Midbrain (tissue), 1 donor: ENCODE data around the gene CTSL.

ENCODE experiments used
- DNase-seq: peaks from one replicate; lab custom pipeline; 2025; lab: John Stamatoyannopoulos, UW

CTSL gene

DNA sequence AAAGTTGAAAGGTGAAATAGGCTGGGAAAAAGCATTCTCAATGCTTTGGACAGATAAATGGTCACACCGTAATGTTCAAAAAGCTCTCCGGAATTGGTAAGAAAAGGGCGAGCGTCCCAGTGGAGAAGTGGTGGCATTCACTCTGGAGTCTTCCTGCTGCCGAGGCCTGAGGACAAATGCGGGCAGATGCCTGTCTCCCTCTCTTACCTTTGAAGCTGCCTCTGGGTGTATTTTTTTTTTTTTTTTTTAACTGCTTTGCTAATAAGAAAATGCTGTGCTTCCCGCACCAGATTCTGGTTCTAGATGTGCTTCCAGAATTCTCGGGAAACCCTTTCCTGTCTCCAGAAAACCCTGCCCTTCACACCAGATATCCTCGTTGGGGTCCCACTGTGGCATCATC is 24.4 kb upstream of the CTSL start:
- DNase-seq = no peak

DNA sequence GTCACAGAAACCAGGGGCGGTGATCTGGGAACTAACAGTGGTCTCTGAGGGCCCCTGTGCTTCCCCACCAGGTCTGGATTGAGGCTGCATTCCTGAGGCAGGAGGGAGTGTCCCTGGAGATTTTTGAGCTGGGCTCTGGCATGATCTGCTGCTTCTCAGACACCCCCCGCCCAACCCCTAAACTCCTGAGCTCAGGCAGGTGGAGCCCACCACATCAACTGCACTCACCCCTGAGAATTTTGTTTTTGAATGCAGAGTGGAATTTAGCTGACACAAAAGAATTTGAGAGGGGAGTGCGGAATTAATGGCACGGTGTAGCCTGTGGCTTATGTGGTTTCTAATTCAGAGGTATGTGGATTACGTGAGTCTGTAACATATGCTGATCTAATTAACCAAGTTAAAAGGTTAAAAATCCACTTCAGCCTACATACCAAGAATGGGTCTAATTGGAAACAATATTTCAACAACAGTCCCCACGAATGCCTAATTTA is 23.9 kb upstream of the CTSL start:
- no peak for DNase-seq

DNA sequence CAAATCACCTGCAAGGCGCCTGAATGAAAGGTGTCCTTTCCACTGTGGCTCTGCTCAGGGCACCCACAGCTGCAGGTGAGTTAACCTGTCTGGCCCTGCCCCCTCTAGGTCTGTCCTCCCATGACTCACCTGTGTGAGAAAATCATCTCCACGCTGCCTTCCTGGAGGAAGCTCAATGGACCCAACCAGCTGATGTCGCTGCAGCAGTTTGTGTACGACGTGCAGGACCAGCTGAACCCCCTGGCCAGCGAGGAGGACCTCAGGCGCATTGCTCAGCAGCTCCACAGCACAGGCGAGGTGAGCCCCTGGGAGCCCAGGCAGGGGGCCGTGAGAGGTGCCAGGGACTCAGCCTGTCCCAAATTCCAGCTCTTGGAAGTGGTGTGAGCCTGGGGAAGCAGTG is 23.0 kb upstream of the CTSL start:
- no peak for DNase-seq

DNA sequence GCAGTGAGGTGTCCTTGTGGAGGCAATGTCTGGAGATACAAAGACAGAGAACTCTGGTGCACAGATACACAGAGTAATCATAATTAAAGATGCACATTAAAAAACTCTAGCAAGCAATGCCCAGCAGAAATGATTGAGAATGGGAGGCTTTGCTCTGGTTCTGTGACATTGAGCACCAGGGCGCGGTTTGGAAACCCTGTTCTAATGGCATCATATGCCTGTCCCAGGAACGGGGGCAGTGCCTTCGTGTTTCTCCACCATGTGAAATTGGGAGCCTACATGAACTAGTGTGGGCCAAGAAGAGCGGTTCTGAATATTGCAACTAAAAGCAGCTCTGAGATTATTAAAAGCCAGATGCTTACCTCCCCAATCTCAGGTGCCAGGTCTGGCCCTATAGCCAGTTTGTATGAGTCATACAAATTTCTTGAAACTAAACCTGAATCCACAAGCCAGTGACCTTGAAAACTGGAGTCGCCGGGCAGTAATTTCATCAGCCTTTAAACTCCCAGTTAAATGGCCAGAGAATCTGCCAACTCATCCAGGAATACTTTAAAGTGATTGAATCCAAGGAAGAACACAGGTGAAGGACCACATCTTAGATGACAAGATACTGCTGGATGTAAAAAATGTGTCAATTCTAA is 22.2 kb upstream of the CTSL start:
- no peak for DNase-seq

DNA sequence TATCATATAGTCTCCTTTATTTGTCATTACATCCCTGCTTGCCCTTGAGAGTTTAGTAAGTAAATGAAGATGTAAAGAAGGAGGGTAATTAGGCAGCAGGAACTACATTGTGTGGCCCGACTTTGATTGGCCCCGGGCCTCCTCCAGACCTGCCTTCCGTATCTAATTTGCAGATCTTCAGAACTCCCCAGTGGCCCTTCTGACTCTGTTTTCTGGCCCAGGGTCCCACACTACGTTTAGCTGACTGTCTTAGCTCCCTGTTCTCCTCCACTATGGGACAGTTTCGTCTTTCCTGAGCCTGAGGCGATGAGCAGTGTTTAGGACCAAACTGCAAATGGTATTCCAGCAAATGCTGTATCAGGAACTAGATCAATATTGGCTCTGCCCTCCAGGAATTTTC is 21.6 kb upstream of the CTSL start:
- no peak for DNase-seq

DNA sequence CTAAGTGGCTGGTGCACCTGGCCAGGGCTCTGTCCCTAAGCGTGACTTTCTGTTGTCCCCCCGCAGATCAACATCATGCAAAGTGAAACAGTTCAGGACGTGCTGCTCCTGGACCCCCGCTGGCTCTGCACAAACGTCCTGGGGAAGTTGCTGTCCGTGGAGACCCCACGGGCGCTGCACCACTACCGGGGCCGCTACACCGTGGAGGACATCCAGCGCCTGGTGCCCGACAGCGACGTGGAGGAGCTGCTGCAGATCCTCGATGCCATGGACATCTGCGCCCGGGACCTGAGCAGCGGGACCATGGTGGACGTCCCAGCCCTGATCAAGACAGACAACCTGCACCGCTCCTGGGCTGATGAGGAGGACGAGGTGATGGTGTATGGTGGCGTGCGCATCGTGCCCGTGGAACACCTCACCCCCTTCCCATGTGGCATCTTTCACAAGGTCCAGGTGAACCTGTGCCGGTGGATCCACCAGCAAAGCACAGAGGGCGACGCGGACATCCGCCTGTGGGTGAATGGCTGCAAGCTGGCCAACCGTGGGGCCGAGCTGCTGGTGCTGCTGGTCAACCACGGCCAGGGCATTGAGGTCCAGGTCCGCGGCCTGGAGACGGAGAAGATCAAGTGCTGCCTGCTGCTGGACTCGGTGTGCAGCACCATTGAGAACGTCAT is 19.7 kb upstream of the CTSL start:
- DNase-seq = no peak

DNA sequence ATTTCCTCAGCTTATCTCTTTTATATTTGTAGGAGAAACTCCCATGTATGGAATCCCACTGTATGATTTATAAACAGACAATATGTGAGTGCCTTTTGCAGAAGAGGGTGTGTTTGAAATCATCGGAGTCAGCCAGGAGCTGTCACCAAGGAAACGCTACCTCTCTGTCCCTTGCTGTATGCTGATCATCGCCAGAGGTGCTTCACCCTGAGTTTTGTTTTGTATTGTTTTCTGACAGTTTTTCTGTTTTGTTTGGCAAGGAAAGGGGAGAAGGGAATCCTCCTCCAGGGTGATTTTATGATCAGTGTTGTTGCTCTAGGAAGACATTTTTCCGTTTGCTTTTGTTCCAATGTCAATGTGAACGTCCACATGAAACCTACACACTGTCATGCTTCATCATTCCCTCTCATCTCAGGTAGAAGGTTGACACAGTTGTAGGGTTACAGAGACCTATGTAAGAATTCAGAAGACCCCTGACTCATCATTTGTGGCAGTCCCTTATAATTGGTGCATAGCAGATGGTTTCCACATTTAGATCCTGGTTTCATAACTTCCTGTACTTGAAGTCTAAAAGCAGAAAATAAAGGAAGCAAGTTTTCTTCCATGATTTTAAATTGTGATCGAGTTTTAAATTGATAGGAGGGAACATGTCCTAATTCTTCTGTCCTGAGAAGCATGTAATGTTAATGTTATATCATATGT is 18.0 kb upstream of the CTSL start:
- no peak for DNase-seq

DNA sequence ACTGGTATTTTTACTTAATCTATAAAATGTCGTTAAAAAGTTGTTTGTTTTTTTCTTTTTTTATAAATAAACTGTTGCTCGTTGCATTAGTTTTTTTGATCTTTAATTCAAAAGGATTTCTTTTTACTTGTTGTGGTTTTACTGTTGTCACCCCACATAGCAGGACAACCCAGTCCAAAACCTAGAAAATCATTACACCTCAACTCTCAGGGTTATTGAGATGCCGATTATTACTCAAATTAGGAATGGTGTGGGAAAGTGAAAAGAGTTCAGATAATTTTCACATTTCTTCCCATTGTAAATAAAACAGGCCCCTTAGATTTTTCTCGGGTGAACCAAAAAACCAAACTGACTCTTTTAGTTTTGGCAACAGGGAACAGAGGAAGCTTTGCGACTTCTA is 17.4 kb upstream of the CTSL start:
- DNase-seq = no peak

DNA sequence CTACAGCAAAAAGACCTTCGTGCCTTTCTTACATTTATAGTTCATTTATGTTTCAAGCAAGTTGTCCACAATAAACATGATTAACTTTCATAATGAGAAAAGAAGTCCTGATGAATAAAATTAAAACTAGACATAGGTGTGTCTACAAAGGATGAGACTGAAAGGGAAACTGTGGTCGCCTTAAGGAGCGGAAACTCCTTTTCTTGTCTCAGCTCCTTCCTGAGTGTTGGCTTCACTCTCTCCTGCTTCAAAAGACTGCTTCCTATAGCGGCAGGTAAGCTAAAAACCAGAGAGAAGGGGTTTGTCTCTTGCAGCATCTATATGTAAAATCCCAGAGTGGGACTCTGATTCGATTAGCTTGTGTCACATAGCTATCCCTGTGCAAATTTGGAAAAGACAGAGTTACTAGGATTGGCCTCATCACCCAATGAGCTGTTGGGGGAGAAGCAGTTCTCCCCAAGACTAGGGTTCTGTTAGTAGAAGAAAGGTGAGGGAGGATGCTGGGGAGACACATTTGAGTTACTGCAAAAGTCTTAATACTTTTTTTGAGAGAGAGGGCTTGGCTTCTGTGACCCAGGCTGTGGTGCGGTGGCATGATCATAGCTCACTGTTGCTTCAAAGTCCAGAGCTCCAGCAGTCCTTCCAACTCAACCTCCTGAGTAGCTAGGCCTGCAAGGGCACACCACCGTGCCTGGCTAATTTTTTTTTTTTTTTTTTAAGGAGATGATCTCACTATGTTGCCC is 16.8 kb upstream of the CTSL start:
- DNase-seq = no peak

DNA sequence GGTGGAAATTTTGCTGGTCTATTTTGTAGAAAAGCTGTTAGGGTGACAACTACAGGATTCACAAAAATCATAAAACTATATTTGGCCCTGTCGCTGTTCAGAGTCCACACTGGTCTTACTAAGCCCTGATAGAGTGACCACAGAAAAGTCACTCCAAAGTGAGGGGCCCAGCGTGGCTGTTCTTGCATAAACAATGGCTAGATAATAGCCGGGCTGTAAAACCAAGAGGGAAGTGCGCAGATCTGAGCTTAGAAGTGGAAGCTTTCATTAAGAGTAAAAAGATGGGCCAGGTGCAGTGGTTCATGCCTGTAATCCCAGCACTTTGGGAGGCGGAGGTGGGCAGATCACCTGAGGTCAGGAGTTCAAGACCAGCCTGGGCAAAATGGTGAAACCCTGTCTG is 15.5 kb upstream of the CTSL start:
- no peak for DNase-seq

DNA sequence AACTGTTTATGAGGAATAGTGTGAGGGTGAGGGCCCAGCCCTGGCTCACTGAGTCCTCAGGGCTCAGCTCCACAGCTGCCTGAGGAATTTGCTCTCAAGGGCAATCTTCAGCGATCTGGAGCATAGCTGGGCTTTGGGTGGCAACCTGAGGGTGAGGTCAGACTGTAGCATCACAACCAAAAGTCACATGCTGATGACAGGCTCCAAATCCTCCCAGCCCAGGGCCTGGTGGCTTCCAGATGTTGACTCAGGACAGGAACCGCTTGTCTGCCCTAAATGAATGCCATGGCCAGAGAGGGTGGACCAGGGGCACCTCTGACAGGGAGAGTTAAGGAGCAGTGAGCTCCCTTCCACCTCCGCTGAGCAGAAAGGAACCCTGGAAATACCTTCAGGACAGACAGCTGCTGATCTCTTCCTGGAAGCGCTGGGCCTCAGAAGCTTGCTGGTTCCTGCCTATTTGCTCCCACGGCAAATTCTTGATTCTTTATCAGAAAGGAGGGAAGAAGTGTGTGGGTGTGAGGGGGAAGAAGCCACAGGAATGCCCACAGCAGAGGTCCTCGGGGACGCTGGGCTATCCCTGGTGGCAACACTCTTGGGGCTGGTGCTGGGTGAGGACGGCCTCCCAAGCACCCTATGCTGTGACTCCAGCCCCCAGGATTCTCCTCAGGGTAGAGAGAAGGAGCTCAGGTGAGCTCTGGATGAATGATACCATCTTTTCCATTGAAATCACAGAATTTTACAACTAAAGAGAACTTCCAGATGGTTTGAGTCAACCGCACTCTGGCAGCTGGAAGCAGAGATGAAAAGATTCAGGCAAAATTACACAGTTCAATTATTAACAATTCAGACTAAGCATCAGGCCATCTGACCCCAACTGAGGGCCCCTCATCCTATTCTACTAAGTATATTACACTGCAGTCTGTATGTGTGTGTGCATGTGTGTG is 13.8 kb upstream of the CTSL start:
- DNase-seq = no peak

DNA sequence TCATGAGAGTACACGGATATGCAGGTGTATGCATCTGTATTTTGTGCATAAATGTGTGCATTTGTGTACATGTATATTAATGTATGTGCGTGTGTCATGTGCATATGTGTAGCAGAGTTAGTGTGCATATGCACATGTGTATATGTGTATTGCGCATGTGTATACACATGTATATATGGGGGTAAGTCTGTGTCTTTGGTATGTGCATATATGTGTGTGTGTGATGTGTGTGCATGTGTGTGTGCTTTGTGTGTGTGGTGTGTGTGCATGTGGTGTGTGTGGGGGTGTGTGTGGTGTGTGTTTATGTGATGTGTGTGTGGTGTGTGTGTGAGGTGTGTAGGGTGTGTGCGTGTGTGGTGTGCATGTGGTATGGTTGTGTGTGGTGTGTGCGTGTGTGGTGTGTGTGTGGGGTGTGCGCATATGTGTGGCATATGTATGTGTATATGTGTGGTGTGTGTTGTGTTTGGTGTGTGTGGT is 13.1 kb upstream of the CTSL start:
- DNase-seq = no peak

DNA sequence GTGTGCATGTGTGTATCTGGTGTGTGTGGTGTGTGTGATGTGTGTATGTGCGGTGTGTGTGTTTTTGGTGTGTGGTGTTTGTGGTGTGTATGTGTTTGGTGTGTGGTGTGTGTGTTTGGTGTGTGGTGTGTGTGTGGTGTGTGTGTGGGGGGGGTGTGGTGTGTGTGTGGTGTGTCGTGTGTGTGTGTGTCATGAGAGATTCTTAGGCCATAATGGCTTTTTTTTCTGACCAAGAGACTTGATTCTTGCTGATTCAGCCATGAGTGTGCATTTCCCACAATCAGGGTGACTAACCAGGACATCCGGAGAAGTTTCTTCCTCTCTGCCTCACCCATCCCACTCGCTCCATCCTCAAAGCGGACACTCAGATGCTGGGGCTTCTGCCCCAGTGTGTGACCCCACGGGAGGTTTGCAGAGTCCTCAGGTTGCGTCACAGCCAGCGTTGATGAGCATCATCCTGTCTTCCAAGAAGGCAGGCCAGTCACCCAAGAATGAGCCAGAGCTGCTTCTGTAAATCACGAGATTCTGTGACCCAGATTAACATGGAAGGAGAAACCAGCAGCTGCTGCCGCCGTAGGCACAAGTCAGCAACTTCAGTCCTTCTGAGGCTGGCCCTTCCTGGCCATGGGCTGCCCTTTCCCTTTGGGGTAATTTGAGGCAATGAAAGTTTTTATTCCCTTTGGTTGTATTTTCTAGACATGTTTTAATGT is 12.5 kb upstream of the CTSL start:
- DNase-seq = peak; percentile 34

DNA sequence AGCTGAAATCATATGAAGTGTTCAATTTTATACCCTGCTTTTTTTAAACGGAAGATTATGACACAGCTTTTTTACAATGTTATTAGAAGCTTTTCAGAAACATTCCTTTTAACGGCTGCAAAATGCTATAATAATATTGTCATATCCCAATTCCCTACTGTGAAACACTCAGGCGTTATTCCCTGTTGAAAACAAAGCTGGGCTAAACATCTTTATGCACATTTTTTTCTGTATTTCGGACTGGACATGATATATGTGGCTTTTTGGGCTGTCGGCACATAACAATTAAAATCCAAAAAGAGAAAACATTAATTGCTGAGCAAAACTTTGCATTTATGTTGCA is 12.0 kb upstream of the CTSL start:
- no peak for DNase-seq

DNA sequence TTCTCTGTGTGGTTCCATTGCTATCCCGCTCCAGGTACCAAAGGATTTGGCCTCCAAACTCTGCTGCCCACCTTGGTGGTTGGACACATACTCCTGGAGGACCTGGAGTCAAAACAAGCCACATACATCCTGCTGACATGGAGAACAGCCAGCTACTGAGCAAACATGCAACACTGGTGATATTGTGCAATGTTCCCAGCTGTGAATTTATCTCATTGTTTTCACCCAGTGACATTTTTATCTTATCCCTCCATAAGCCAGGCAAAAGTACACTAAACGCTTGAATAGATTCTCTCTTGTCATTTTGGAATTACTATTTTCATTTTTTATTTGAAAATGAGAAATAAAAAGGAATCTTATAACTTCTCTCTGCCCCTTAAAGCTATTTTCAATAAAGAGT is 11.1 kb upstream of the CTSL start:
- peak; percentile 29 for DNase-seq

DNA sequence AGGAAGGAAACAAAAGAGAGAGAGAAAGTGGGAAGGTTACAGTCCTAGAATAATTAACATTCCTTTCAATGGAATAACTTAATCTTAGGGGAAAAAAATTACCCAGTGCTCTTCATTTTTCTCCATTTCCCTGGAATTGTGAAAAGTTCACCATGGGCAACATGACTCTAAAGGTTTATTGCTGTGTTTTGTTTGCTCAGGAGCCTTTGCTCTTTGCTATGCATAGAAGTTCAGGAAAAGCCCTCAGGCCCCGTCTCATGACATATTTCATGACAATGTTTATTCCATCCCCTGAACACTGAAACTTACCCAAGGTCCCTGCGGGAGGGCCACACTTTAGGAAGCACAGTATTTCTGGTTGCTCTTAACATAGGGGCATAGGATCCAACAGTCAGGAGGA is 9.8 kb upstream of the CTSL start:
- DNase-seq = no peak

DNA sequence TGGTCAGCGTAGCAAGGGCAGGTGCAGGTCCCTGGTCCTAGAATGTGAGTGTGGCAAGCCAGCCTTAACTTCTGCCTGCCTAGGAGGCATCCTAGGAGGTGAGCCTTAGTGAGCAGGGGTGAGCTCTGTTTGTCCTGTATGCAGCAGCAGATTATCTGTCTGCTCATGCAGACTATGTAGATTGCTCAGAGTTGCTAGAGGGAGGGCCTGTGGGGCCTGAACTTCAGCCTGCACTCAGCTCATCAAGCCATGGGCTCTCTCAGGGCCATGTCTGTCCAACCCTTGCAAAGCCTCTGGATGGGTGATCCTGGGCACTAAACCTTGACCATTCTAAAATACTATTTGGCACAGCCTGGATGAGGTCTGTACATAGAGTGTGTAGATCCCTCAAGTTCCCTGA is 8.5 kb upstream of the CTSL start:
- no peak for DNase-seq

DNA sequence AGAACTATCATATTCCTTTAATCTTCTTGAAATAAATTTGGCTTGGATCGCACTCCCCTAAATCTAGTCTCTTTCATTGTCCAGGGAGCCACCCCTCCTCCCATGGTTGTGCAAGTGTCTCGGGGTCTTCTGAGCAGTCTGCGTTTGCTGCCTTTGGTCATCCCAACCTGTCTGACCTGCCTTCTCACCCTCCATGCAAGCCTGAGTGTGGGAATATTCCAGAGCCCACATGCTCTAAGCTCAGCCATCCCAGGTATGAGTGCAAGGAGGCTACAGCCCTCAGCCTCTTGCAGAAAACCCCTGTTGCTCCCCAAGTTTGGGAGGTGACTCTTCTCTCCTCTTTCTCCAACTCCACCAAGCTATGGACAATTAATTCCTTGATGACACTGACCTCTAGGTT is 7.7 kb upstream of the CTSL start:
- no peak for DNase-seq

DNA sequence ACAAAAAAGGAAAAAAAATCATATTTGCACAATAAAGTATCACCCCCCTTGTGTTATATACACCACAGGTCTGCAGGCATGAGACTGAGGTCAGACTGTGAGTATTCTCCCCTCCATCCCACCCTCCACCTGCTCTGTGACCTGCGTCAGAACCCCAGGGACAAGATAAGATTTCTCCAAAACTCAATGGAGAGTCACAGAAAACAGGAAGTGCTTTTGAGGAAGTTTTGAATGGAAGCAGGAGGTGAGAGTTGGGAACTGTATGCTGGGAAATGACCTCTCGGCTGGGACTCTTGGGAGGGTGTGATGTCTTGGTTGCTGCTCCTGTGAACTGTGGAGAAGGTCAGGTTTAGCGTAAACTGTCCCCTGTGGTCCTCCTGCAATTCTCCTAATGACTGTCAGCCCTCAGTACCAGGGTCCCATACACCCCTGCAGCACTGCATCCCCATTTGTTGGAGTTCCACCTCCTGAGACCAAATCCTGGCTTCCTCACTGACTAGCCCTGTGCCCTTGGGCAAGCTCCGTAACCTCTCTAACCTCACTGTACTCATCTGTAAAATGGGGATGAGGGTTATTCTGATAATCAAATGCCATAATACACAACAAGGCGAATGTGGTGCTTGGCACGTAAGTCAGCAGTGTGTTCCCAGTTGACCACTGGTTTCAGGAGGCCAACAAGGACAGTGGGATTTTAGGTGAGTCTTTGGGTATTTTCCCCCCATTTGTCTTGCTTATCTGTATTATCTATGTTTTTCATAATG is 6.9 kb upstream of the CTSL start:
- no peak for DNase-seq

DNA sequence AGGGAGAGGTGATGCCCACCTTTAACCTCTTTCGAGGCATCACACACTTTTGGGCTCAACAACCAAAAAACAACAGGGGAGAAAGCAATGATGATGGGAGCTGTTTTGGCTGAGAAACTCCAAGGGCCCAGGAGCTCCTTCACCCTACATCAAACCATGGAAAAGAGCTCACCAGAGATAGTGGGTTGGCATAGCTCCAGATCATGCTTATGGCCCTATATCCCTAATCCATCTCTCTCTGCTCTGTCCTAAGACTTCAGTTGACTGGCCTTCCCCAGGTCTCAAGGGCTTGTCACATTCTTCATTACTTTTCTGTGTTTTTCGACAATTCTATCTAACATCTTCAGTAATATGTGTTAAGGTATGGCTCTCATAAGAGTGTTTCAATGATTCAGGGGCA is 5.7 kb upstream of the CTSL start:
- DNase-seq = no peak
